Inferior parietal cortex (tissue), 1 donor: ENCODE results near the gene SCLY.

Experiments
- DNase-seq: peaks from one replicate; pipeline ENCODE4 v3.0.0-alpha.2; 2016; ENCODE audit errors: extremely low spot score

The SCLY gene

DNA sequence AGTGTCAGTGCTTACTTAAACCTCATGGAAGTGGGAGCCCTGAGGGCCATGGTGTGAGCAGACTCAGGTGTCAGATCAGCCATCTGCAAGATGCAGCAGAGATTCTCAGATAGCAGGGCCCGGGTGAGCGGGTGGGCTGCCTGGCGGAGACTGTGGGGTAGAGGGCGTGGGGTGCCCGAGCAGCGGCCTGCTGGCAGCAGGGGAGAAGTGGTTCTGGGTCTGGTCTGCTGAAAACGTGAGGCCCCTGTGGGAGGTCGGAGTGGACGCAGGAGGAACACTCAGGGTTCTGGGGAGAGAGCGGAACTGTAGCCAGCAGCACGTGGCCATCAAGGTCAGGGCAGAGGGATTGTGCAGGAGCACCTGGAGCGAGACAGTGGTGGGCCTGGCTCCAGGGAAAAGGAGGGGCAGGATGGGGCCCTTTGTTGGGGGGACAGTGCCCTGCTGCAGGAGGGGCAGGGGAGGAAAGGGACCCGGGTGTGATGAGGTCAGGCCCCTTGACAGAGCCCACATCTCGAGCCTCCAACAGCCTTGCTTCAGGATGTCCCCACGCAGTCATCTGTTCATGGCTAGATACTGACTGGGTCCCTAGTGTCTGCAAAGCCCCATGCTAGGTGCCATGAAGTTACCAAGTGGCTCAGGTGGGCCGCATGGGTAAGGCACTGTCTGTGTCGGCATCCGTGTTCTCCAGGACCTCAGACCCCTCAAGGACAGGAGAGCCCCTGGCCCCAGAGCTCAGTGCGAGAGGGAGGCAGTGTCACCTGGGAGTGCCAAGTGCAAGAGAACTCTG, 36.6 kb downstream of the SCLY start:
- no peak for DNase-seq

DNA sequence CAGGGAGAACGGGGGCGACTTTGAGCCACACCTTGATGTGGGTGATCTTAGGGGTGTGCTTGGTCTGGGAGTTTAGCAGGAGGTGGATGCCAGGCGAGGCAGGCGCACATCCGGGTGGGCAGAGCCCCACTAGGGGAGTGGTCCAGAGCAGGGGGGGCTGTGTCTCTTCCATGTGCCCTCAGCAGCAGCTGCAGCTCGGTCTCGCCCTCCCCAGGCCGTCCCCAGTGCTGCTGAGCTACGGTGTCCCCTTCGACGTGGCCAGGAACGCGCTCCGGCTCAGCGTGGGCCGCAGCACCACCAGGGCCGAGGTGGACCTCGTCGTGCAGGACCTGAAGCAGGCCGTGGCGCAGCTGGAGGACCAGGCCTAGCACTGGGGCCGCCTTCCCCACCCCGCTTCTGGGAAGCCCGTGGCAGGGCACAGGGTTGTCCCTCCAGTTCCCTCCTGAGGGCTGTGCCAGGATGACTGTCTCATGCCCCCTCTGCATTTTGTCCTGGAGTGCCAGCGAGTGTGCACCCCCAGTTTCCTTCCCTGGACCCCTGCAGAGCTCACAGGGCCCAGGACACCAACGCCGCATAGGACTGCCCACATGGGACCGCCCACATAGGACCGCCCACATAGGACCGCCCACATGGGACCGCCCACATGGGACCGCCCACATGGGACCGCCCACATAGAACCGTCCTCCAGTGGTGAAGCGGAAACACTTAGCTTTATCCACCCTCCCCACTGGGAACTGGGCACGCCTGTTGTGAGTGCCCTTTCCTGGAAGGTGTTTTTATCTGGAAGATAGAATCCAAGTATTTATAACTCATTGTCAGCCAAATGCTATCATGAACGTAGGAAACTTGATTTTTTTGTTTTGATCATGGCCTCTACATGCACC, 37.4 kb downstream of the SCLY start:
- DNase-seq = no peak

DNA sequence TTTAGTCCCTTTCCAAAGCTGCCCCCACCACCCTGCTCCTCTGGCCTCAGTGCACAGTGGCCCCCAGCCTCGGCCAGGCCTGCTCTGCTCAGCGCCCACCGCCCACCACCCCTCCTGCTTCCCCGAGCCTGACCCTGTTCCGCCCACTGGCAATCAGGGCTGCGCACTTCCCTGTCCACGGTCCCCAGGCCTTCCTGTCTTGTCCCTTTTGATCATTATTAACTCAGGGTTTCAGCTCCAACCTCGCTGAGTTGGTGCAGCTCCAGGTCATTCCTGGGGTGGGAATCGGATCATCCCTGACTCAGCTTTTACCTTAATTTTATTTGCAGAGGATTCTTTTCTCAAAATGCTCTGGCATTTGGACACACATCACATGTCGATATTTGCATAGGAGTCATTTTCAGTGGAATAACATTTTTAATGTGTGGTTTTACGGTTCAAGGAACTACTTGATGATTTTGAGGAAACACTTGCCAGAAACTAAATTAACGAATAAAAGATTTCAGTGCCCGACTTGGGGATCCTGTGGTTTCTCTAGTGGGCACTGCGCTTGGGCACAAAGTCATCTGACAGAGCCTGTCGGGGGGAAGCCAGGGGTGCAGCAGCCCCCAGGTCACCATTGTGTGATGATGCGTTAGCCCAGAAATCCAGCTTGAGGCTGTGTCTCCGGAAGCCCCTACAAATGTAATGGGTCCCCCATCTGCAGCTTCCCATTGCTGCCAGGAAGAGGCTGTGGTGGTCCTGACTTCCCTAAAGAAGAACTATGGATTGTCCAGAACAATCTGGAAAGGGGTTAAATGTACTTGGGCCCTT, 38.3 kb downstream of the SCLY start:
- DNase-seq = no peak

DNA sequence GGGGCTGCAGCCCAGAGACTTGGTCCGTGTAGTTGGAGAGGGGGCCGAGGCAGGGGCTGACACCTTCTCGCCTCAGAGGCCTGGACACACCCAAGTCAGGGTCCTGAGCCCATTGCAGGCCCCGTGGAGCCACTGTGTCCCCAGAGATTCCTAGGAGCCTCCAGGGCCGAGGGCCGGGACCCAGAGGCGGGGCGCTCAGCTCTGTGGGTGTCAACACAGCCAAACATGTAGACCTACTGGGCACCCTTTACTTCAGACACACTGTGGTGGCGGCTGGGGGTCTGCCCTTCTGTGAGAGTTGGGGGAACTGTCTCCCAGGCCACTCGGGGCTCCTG, 38.9 kb downstream of the SCLY start:
- DNase-seq = no peak

DNA sequence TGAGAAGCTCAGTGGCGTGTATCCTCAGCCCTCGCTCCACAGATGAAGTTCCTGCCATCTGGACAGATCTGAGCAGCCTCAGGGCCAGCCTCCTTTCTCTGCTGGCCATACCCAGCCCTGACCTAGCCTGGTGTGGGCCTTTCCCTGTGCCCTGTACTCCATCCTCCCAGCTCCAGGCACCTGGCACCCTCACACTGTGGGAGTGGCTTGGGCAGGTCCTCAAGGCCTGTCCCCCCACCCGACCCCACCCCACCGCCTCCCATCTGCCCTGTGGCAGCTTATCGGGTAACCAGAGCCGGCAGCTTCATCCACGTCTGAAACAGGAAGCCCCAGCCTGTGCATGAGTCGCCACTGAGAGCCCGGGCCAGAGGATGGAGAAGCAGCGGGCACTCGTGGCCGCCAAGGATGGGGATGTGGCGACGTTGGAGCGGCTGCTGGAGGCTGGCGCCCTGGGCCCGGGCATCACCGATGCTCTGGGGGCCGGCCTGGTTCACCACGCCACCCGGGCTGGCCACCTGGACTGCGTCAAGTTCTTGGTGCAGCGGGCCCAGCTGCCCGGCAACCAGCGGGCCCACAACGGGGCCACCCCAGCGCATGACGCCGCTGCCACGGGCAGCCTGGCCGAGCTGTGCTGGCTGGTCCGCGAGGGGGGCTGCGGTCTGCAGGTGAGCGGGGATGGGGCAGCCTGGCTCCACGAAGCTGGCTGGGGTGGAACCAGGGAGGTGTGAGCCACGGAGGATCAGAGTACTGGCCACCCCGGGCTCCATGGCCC, 39.4 kb downstream of the SCLY start, which contains the start of gene ESPNL:
Gene ESPNL, plus strand, starts transcription at position 292 of the 772 bp plus-strand sequence. Its CDS starts 80 bp downstream, at position 372.
- no peak for DNase-seq

DNA sequence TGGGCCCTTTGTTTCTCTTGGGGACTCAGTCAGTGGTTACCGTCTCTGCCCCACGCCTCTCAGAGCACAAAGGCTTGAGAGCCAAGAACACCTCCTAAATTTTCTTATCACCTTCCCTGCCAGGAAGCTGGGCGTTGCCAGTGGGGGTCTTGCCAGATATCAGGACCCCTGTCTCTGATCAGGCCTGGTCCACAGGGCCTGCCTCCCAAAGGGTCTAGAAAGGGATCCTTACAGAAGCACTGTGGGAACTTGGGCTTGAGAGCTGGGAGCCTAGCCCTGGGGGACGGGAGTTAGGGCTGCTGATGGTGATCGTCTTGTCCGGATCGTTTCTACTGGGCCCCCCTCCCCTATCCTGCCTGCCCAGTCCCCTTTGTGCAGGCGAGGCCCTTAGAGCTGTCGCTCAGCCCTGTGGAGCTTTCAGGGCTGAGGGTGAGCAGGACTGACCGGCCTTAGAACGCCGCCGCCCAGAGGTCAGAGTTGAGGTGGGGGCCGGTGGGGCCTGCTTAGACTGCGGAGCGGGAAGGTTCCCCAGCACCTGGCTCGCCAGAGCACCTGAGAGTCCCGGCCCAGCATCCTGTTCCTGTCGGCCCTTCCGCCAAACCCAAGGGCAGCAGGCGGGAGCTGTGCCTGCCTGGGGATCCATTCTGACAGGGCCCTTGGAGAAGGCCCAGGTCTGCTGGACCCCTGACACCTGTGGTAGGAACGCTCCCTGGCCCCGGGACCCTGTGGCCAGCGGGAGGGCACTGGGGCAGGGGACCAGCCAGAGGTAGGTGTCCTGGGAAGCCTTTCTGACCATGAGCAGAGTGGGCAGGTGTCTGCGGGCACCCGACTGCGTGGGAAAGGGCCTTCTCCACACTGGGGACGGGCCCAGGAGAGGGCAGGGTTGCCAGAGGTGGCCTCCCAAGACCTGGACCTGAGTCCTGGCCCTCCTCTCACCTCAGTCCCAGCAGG, 40.3 kb downstream of the SCLY start:
- no peak for DNase-seq

DNA sequence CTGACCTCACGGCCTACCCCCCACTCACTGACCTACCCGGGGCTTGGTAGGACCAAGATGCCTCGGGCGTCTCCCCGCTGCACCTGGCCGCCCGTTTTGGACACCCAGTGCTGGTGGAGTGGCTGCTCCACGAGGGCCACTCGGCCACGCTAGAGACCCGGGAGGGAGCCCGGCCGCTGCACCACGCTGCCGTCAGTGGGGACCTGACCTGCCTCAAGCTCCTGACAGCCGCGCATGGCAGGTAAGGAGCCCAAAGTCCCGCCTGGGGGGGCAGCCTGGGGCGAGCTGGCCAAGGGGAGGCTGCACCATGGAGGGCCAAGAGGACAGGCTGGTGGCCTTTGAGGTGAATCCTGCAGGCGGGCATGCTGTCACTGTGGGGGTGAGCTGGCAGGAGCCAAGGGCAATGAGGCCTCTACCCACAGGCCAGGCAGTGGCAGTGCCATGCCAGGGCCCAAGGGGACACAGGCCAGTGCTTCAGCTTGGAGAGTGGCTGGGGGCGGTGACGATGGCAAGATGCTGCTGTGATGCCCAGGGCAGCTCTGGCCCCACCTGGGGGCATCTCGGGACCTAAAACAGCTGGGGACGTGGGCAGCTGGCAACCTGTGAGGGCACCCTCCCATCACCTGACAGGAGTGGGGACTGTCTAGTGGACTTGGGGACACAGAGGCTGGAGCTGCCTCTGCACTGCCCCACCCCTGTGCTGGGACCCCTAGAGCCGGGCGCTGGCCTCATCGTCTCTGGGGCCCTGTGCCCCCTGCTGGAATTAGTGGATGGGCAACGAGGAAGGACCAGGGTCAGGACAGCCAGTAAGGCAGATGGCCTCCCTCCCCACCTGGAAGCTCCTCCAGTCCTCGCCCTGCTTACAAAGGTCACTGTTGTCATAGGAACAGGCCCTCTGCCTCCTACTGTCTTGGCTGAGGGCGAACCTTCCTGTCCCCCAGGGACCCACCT, 41.4 kb downstream of the SCLY start:
- no peak for DNase-seq

DNA sequence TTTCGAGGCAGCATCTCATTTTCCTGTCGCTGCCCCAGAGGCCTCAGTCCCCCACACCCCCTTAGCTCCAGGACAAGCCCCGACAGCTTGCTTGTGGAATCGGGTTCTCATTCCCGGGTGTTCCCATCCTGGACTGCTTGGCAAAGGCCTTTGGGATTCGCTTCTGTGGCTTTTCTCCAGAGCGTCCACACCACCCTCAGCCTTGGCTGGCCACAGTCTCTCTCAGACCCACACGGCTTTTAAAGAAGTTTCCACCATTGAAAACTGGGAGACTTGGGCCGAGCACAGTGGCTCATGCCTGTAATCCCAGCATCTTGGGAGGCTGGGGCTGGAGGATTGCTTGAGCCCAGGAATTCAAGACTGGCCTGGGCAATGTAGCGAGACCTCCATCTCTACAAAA, 42.1 kb downstream of the SCLY start:
- no peak for DNase-seq

DNA sequence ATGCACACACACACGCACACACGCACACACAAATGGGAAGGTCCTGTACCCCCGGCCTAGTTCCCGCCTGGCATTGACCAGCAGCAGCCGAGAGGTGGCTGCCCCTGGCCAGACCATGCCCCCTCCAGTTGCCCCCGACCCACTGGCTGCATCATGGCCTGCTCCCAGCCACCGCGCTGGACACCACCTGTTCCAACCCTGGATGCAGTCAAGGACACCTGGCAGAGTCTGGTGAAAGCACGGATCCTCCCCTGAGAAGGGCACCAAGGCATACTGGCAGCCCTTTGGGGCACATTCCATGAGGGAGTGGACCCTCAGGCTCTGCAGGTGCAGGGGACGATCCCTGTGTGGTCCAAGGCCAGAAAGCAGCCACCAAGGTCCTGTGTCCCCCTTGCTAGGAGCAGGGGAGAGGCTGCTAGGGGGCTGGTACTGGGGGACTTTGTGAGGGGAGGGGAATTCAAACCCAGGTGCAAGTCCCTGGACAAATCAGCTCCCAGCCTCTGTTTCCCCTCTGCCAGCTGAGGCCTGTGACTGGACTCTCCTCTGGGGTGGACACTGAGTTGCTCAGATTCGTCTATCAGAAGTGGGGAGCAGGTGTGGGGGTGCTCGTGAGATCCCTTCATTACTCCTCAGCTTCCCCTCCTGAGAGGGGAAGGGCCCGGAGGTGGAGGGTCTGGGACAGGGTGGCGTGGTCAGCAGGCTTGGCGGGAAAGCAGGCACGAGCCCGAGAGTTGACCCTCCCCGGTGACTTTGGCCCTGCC, 42.8 kb downstream of the SCLY start:
- DNase-seq = no peak

DNA sequence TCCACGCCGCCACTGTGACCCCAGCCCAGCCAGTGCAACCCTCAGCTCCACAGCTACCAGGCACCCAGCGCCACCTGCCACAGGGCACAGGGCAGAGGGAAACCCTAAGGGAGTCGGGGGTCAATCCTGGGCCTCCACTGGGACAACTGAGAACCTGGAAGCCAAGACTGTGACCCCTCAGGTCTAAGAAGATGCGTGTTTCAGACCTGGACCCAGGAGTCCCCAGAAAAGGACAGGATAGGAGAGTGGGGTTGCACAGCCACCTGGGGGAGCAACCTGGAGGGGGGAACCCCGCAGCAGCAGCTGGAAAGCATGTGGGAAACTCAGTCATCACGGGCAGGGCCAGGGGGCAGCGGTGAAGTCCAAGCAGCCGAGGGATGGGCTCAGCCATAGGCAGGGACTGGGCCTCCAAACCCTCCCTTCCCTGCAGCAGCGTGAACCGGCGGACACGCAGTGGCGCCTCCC, 43.5 kb downstream of the SCLY start:
- no peak for DNase-seq

DNA sequence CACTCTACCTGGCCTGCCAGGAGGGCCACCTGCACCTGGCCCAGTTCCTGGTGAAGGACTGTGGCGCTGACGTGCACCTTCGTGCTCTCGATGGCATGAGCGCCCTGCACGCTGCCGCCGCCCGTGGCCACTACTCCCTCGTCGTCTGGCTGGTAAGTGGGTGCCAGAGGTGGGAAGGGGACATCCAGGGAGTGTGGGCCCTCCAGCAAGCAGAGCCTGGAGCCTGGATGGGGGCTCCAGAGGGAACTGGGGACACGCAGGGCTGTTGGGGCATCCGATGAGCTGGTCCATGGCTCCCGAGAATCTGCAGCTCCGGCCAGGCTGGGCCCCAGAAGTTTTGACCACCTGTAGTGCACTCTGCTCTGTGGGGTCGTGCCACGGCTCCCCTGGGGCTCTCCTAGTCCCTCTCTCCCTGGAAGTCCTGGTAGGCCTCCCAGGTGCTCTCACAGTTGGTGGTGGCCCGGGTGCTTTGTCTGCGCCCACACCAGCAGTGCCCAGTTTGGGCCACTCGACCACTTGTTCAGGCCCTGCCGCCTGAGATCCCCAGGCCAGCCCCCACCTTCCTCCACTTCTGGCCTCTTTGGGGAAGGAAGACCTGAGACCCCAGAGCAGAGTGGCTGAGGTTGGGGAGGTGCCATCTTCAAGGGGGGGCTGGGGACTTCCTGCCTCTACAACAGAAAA, 44.0 kb downstream of the SCLY start:
- no peak for DNase-seq

DNA sequence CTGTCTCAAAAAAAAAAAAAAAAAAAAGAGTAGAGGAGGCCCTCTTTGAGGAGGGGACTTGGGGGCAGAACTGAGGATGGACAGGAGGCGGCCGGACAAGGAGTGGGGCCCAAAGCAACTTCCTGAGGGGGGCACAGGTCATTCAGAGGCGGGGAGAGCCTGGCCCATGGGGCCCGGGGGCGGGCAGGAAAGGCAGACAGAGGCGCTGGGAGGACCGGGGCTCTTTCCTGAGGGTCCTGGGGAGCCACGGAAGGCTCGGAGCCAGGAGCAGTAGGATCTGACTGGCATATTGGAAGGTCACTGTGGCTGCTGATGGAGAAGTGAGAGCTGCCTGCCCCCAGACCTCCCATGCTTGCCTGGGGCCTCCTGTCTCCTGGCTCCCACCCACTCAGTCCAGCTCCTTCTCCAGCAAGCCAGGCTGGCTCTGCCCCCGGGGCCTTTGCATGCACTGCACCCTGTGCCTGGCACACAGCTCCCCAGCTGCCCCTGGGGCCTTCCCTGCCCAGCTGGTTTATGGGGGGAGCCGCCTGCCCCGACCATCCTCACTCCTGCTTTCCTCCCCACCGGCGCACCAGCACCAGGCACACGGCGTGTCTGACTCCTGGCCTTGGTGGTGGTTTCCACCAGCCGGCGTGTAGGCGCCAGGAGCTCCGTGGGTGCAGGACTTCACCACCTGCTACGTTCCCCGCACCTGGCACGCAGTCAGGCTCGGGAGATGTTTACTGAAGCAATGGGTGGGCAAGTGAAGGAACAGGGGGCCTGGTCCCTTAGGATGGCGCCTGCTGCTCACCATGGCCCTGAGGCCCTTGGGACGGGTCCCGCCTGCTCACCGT, 44.9 kb downstream of the SCLY start:
- DNase-seq = no peak

DNA sequence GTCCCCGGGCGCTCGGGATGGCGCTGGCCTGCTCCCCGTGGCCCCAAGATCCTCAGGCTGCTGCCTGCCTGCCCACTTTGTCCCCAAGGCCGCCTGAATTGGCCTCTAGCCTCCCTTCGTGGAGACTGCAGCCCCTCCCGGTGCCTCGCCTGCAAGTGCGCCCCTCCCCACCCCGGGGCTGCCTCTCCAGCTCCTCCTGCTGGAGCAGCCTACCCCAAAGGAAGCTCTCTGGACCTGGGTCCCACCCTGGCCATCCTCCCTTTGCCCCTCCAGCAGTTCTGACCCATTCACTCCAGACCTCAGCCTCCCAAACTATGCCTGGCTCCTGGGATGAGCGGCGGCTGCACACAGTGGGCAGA, 45.5 kb downstream of the SCLY start:
- DNase-seq = no peak

DNA sequence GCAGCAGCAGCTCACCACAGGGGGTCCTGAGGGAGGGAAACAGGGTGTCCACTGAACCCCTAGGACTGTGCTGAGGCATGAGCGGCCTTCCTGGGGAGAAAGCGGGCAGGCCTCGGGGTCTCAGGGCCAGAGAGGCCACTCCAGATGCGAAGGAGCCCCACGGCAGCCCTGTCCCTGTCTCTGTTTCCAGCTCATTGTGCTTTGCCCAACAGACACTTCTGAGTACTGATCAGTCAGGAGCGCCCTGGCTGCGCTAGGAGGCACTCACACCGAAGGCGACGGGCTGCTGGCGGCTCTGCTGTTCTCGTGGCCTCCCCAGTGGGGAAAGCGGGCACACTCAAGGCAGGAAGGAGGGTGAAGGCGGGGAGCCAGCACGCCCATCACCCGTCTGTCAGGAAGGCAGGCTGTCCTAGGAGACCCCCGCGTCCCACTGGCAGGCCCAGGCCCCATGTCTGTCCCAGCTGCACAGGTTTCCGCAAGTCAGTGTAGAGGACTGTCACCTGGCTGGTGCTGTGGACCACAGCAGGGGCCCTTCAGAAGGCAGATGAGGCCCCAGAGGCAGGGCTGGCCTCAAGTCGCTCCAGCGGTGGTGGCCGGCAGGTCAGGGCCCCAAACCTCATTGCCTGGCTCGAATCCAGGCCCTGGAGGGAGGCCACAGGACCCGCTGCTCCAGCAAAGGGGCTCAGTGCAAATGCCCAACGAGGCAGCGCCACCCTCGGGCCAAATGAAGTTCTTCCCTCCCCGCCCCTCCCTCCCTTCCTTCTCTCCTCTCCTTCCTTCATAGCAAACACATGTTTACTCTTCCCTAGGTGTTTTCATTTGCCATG, 46.1 kb downstream of the SCLY start:
- no peak for DNase-seq

DNA sequence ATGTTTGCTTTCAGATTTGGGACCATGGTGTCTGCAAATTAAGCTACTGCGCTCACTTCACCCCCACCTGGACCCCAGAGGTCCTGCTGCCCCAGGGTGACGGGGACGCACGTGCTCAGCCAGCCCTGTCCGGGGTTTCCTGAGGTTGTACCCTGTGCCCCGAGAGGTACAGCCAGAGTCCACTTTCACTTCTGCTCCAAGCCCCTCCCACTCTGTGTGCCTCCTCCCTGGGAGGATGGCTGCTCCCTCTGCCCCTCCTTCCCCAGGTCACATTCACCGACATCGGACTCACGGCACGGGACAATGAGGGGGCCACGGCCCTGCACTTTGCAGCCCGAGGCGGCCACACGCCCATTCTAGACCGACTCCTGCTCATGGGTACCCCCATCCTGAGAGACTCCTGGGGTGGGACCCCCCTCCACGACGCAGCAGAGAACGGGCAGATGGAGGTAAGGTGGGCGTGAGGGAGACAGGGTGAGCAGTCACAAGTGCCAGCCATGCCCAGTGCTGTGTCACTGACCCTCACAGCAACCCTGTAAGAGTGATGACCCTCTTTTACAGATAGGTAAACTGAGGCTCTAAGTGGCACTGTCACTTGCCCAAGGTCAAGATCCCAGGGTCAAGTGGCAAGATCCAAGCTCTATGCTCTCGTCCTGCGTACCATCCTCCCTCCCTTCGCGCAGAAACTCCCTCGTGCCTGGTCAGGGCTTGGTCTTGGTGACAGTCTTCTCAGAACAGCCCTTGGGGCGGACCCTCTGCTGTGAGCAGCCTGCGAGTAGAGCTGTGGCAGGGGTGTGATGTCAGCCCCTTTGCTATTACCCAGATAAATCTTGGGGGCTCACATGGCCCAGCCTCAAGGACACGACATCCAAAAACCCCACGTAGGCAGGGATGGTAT, 47.0 kb downstream of the SCLY start:
- DNase-seq = no peak
